ENCODE measurements around the gene KIF16B.

DNA sequence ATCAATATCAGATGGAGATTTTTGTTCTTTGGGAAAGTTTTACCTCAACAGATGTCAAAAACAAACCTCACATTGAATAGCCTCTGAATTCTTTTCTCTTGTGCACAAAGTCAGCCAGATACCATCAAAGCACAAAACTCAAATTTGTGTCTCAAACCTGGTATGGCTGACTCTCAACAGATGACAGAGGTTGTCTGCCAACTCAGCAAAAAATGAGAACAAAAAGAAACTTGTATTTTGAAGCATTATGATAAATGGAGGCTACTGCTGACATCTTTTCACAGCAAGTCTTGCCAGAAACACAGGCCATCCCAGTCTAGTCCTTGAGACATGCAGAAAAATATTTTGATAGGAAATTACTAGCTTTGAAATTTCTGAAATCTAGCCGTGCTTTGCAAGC, 79.8 kb downstream of the KIF16B start:
- TF ChIP-seq, protein P1, sequence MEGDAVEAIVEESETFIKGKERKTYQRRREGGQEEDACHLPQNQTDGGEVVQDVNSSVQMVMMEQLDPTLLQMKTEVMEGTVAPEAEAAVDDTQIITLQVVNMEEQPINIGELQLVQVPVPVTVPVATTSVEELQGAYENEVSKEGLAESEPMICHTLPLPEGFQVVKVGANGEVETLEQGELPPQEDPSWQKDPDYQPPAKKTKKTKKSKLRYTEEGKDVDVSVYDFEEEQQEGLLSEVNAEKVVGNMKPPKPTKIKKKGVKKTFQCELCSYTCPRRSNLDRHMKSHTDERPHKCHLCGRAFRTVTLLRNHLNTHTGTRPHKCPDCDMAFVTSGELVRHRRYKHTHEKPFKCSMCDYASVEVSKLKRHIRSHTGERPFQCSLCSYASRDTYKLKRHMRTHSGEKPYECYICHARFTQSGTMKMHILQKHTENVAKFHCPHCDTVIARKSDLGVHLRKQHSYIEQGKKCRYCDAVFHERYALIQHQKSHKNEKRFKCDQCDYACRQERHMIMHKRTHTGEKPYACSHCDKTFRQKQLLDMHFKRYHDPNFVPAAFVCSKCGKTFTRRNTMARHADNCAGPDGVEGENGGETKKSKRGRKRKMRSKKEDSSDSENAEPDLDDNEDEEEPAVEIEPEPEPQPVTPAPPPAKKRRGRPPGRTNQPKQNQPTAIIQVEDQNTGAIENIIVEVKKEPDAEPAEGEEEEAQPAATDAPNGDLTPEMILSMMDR (IDR thresholded peaks at IDR 0.05) = no peak
- no peak for TF ChIP-seq POLR2A (IDR thresholded peaks at IDR 0.05)

All from uterus (tissue), 2 donors.